Cardiac muscle cell (in vitro differentiated cells and primary cell): Measurements from ENCODE around the gene MAPRE2. TPM values are rescaled to one million over a fixed set of nuclear protein-coding genes. Genes with fewer than 3 reads are reported as not detected.

ENCODE experiments used
- DNase-seq, 2 donors: peaks; one replicate each; pipeline versions ENCODE4 v3.0.0 to v3.0.0-alpha.2; 2010 to 2017; ENCODE audit warnings: low read depth in 1 of 2, low spot score in 1 of 2
- H3K27ac ChIP-seq: fragments of 200-600 bp; sonication (generic); 2 replicates; pipeline ENCODE4 v1.5.1; 2016
- H3K27me3 ChIP-seq: fragments of 200-600 bp; sonication (generic); 2 replicates; pipeline ENCODE4 v1.6.0; 2016; ENCODE audit warnings: control low read depth
- H3K36me3 ChIP-seq: fragments of 200-600 bp; sonication (generic); 2 replicates; pipeline ENCODE4 v1.5.1; 2016; ENCODE audit warnings: control low read depth
- H3K4me1 ChIP-seq: fragments of 200-600 bp; sonication (generic); 2 replicates; pipeline ENCODE4 v1.8.1; 2017; ENCODE audit warnings: low read depth, mild to moderate bottlenecking, mixed run types
- H3K4me3 ChIP-seq: fragments of 200-600 bp; sonication (generic); 2 replicates; pipeline ENCODE4 v1.5.1; 2016; ENCODE audit warnings: mild to moderate bottlenecking
- H3K9me3 ChIP-seq: fragments of 200-600 bp; sonication (generic); 2 replicates; pipeline ENCODE4 v1.5.1; 2017; ENCODE audit warnings: low read depth, mild to moderate bottlenecking, control low read depth
- CTCF ChIP-seq: IDR thresholded peaks from 2 replicates; pipeline ENCODE4 v1.5.1; 2012; ENCODE audit warnings: low read depth, mild to moderate bottlenecking, low read length
- polyA plus RNA-seq: library from polyadenylated mRNA; unstranded; fragments of >200 nt; fragmentation: Nextera tagmentation; extraction: Ambion mirVana; gene quantifications from 2 replicates; pipeline ENCODE4 v1.2.1, GENCODE V29; 2016
- total RNA-seq: library from RNA; depleted of rRNA; stranded (reverse); fragments of >200 nt; gene quantifications from 2 replicates; pipeline ENCODE4 v1.2.3, GENCODE V29; 2016

MAPRE2 gene
- total and polyA plus RNA-seq, 2 experiments from 2014 or later, result 20.3 to 31.0 TPM

GRCh38 chr18:35176925-35177324 is 135.7 kb downstream of the MAPRE2 start:
- no peaks in the 10 kb centered on the region for H3K9me3 ChIP-seq
- no peaks in the 10 kb centered on the region for H3K4me1 ChIP-seq
- no peaks in the 10 kb centered on the region for H3K36me3 ChIP-seq
- no peak for TF ChIP-seq CTCF
- no peaks in the 10 kb centered on the region for H3K27me3 ChIP-seq
- H3K27ac ChIP-seq, result no peak overlapping the region
- no peak overlapping the region for H3K4me3 ChIP-seq
- no peak for DNase-seq

GRCh38 chr18:35178260-35178659 is 137.0 kb downstream of the MAPRE2 start:
- Histone ChIP-seq H3K9me3 (no peaks in the 10 kb centered on the region), H3K27ac (no peak overlapping the region), H3K4me1 (no peaks in the 10 kb centered on the region), H3K36me3 (no peaks in the 10 kb centered on the region), H3K4me3 (no peak overlapping the region), H3K27me3 (no peaks in the 10 kb centered on the region)
- no peak for TF ChIP-seq CTCF
- DNase-seq, result peak in 1 of 2 donors; percentile 52

GRCh38 chr18:35179906-35180305 is 138.7 kb downstream of the MAPRE2 start:
- no peak for TF ChIP-seq CTCF
- Histone ChIP-seq H3K4me1 (no peaks in the 10 kb centered on the region), H3K9me3 (no peaks in the 10 kb centered on the region), H3K4me3 (no peak overlapping the region), H3K27ac (no peak overlapping the region), H3K36me3 (no peaks in the 10 kb centered on the region), H3K27me3 (no peaks in the 10 kb centered on the region)
- no peak for DNase-seq

GRCh38 chr18:35180455-35180854 is 139.2 kb downstream of the MAPRE2 start:
- DNase-seq, result no peak
- TF ChIP-seq CTCF, result no peak
- no peak overlapping the region for H3K4me3 ChIP-seq
- H3K36me3 ChIP-seq, result no peaks in the 10 kb centered on the region
- no peaks in the 10 kb centered on the region for H3K27me3 ChIP-seq
- H3K27ac ChIP-seq, result no peak overlapping the region
- no peaks in the 10 kb centered on the region for H3K4me1 ChIP-seq
- H3K9me3 ChIP-seq, result no peaks in the 10 kb centered on the region

- DNase-seq, result no peak
- Histone ChIP-seq H3K4me1 (no peaks in the 10 kb centered on the region), H3K4me3 (no peak overlapping the region), H3K27me3 (no peaks in the 10 kb centered on the region), H3K36me3 (no peaks in the 10 kb centered on the region), H3K27ac (no peak overlapping the region), H3K9me3 (no peaks in the 10 kb centered on the region)
- no peak for TF ChIP-seq CTCF
Measured at GRCh38 chr18:35182151-35182550, 140.9 kb downstream of the MAPRE2 start.

GRCh38 chr18:35183886-35184285 is 142.7 kb downstream of the MAPRE2 start:
- H3K9me3 ChIP-seq, result no peaks in the 10 kb centered on the region
- no peaks in the 10 kb centered on the region for H3K36me3 ChIP-seq
- no peak for TF ChIP-seq CTCF
- H3K27me3 ChIP-seq, result no peaks in the 10 kb centered on the region
- no peaks in the 10 kb centered on the region for H3K4me1 ChIP-seq
- no peak overlapping the region for H3K4me3 ChIP-seq
- no peak overlapping the region for H3K27ac ChIP-seq
- DNase-seq, result no peak
